Stimulated activated CD4-positive, alpha-beta T cell treated with anti-CD3 and anti-CD28 coated beads, TNF-alpha, amount 100 ng/mL, for 48 hours (primary cell): Measurements from ENCODE around the gene HIPK3.
A peak's percentile ranks its signal among the peaks of the same experiment; 100 is the strongest.
"Not testable (repeated sequence)": the region's sequence is repeated elsewhere in the genome, so short reads cannot be mapped to it uniquely, and the experiment has no call there.

Source experiments
- DNase-seq, 3 donors: peaks; one replicate each; pipeline ENCODE4 v3.0.0-alpha.2; 2020; ENCODE audit warnings: low read depth in 3 of 3

Gene HIPK3

GRCh38 chr11:33258631-33259205, 1.5 kb downstream of the HIPK3 start:
- peak in 1 of 3 donors; percentile 11 for DNase-seq

GRCh38 chr11:33259869-33260268, 2.7 kb downstream of the HIPK3 start:
- no peak for DNase-seq

GRCh38 chr11:33261350-33261749, 4.2 kb downstream of the HIPK3 start:
- not testable (repeated sequence) for DNase-seq

GRCh38 chr11:33262011-33262645, 4.9 kb downstream of the HIPK3 start:
- no peak for DNase-seq

GRCh38 chr11:33263549-33263948, 6.4 kb downstream of the HIPK3 start:
- no peak for DNase-seq

- no peak for DNase-seq
Observed at GRCh38 chr11:33264926-33265325, 7.7 kb downstream of the HIPK3 start.

GRCh38 chr11:33266393-33267215, 9.4 kb downstream of the HIPK3 start:
- DNase-seq, result no peak

- no peak for DNase-seq
Observed at GRCh38 chr11:33268945-33269540, 11.9 kb downstream of the HIPK3 start.

- DNase-seq, result no peak
Observed at GRCh38 chr11:33269822-33270221, 12.6 kb downstream of the HIPK3 start.

- DNase-seq, result no peak
Observed at GRCh38 chr11:33271059-33271458, 13.9 kb downstream of the HIPK3 start.

GRCh38 chr11:33272338-33273107, 15.3 kb downstream of the HIPK3 start:
- no peak for DNase-seq

GRCh38 chr11:33273656-33274055, 16.5 kb downstream of the HIPK3 start:
- no peak for DNase-seq

- no peak for DNase-seq
Observed at GRCh38 chr11:33280411-33280810, 23.2 kb downstream of the HIPK3 start.

- no peak for DNase-seq
Observed at GRCh38 chr11:33281758-33282157, 24.6 kb downstream of the HIPK3 start.

- no peak for DNase-seq
Observed at GRCh38 chr11:33284818-33285217, 27.6 kb downstream of the HIPK3 start.

- no peak for DNase-seq
Observed at GRCh38 chr11:33290319-33290718, 33.1 kb downstream of the HIPK3 start.

GRCh38 chr11:33291004-33291777, 34.0 kb downstream of the HIPK3 start:
- DNase-seq, result no peak

GRCh38 chr11:33292311-33292710, 35.1 kb downstream of the HIPK3 start:
- no peak for DNase-seq

- no peak for DNase-seq
Observed at GRCh38 chr11:33294224-33294623, 37.0 kb downstream of the HIPK3 start.

GRCh38 chr11:33294797-33295196, 37.6 kb downstream of the HIPK3 start:
- DNase-seq, result no peak

GRCh38 chr11:33296695-33297094, 39.5 kb downstream of the HIPK3 start:
- no peak for DNase-seq
